Thyroid gland (tissue), 4 donors: ENCODE results near the gene ATP6V0C. TPM values are rescaled to one million over a fixed set of nuclear protein-coding genes. Genes with fewer than 3 reads are reported as not detected.
"Not testable (repeated sequence)": the region's sequence is repeated elsewhere in the genome, so short reads cannot be mapped to it uniquely, and the experiment has no call there.

ENCODE experiments used
- DNase-seq, 2 donors: peaks; one replicate each; pipeline ENCODE4 v3.0.0-alpha.2; 2019
- H3K27ac ChIP-seq, 3 donors: fragments of 200-600 bp; sonication (generic); 1 replicate in 2 of 3; 2 replicates in 1 of 3; pipeline ENCODE4 v1.5.1; 2016 to 2019; ENCODE audit warnings: mild to moderate bottlenecking in 1 of 3, moderate library complexity in 1 of 3
- H3K27me3 ChIP-seq: fragments of 200-600 bp; sonication (generic); one replicate; pipeline ENCODE4 v1.5.1; 2019
- H3K36me3 ChIP-seq, 2 donors: fragments of 200-600 bp; sonication (generic); one replicate each; pipeline ENCODE4 v1.5.1; 2016 to 2019
- H3K4me1 ChIP-seq, 2 donors: fragments of 200-600 bp; sonication (generic); one replicate each; pipeline ENCODE4 v1.5.1; 2017 to 2019
- H3K4me3 ChIP-seq, 3 donors: fragments of 200-600 bp; sonication (generic); replicated peaks in 1 of 3; 1 replicate in 2 of 3; 2 replicates in 1 of 3; pipeline ENCODE4 v1.5.1; 2016; ENCODE audit warnings: mild to moderate bottlenecking in 1 of 3
- H3K9me3 ChIP-seq: fragments of 200-600 bp; sonication (generic); one replicate; pipeline ENCODE4 v1.5.1; 2017
- POLR2A ChIP-seq, 2 donors: fragments of 450-650 bp; IDR thresholded peaks; one replicate each; pipeline ENCODE4 v1.6.1; 2017; ENCODE audit warnings: antibody characterized with exemption in 2 of 2, mild to moderate bottlenecking in 2 of 2, moderate library complexity in 1 of 2
- WGBS, 2 donors: methylation state at CpG; one replicate each; pipeline ENCODE4 v1.1.5; 2017; 5-methylcytosine and 5-hydroxymethylcytosine counted together
- intact Hi-C: fragments of 100-400 bp; cut with DNase I; formaldehyde crosslinking; loops from one replicate; pipeline ENCODE4 v1.15.1; 2023
- total RNA-seq, 4 donors: library from RNA; depleted of rRNA; stranded (reverse); fragments of >200 nt; gene quantifications; one replicate each; pipeline ENCODE4 v1.2.3, GENCODE V29; 2016
- TF ChIP-seq, protein P1 (sequence below), 6 experiments: fragments of 200-600 bp in 3 of 6; fragments of 450-650 bp in 3 of 6; sonication (generic) in 3 of 6; IDR thresholded peaks; one replicate each; pipeline ENCODE4 v1.5.1; 2016 to 2019; ENCODE audit warnings: antibody characterized with exemption in 6 of 6, mild to moderate bottlenecking in 2 of 6, inconsistent platforms in 1 of 6, moderate library complexity in 1 of 6

Gene ATP6V0C
- total RNA-seq, 4 donors from 2014 or later: 33.1 to 62.1 (median 36.3) TPM

GRCh38 chr16:2475413-2476344 is 38.1 kb upstream of the ATP6V0C start:
- Histone ChIP-seq H3K4me3 (peak overlapping the region; percentile 43 to 81 (median 75)), H3K36me3 (no peaks in the 10 kb centered on the region), H3K27me3 (no peaks in the 10 kb centered on the region), H3K4me1 (peaks cover 20 to 53% of the 10 kb centered on the region in 2 donors), H3K9me3 (no peaks in the 10 kb centered on the region), H3K27ac (peak overlapping the region in 1 of 3 donors; percentile 58)
- TF ChIP-seq, protein P1, sequence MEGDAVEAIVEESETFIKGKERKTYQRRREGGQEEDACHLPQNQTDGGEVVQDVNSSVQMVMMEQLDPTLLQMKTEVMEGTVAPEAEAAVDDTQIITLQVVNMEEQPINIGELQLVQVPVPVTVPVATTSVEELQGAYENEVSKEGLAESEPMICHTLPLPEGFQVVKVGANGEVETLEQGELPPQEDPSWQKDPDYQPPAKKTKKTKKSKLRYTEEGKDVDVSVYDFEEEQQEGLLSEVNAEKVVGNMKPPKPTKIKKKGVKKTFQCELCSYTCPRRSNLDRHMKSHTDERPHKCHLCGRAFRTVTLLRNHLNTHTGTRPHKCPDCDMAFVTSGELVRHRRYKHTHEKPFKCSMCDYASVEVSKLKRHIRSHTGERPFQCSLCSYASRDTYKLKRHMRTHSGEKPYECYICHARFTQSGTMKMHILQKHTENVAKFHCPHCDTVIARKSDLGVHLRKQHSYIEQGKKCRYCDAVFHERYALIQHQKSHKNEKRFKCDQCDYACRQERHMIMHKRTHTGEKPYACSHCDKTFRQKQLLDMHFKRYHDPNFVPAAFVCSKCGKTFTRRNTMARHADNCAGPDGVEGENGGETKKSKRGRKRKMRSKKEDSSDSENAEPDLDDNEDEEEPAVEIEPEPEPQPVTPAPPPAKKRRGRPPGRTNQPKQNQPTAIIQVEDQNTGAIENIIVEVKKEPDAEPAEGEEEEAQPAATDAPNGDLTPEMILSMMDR (IDR thresholded peaks at IDR 0.05): no peak
- TF ChIP-seq POLR2A (IDR thresholded peaks at IDR 0.05): no peak
- intact Hi-C loops: no loop called here
- WGBS, 2 donors: 21 to 37% methylated on average over 14 to 15 of the region's 55 CpGs
- peak; percentile 63 to 66 for DNase-seq

DNA sequence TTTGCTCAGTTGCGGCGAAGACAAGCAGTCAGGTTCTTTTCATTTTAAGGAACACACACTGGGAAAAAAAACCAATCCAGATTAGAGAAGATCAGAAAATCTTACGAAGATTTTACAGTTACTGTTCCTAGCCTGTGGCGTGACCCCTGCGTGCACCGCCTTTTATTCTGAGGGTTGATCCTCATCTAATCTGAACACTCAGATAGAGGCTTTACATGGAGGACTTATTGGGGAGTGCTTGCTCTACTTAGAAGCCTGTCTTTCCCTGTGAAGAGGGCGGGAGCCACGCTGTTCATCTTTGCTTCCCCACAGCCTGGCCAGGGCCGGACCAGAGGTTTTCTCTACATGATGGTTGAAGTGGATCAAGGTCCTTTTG is 37.4 kb upstream of the ATP6V0C start:
- Histone ChIP-seq H3K36me3 (no peaks in the 10 kb centered on the region), H3K27me3 (no peaks in the 10 kb centered on the region), H3K27ac (peak overlapping the region in 1 of 3 donors; percentile 58), H3K9me3 (no peaks in the 10 kb centered on the region), H3K4me3 (peak overlapping the region in 1 of 3 donors; percentile 81), H3K4me1 (peaks cover 27 to 53% of the 10 kb centered on the region in 2 donors)
- intact Hi-C loops: no loop called here
- WGBS, 2 donors: 95 to 96% methylated on average over 9 of the region's 9 CpGs
- no peak for DNase-seq
- no peak for TF ChIP-seq POLR2A (IDR thresholded peaks at IDR 0.05)
- TF ChIP-seq, protein P1 (IDR thresholded peaks at IDR 0.05): no peak

GRCh38 chr16:2476741-2477140 is 37.0 kb upstream of the ATP6V0C start:
- TF ChIP-seq POLR2A (IDR thresholded peaks at IDR 0.05): no peak
- TF ChIP-seq, protein P1 (IDR thresholded peaks at IDR 0.05): no peak
- H3K9me3 ChIP-seq: no peaks in the 10 kb centered on the region
- no peak overlapping the region for H3K4me3 ChIP-seq
- H3K27ac ChIP-seq: no peak overlapping the region
- H3K27me3 ChIP-seq: no peaks in the 10 kb centered on the region
- H3K4me1 ChIP-seq: peaks cover 31 to 53% of the 10 kb centered on the region in 2 donors
- intact Hi-C loops: no loop called here
- no peaks in the 10 kb centered on the region for H3K36me3 ChIP-seq
- no peak for DNase-seq
- WGBS, 2 donors: 82 to 85% methylated on average over 3 of the region's 3 CpGs

DNA sequence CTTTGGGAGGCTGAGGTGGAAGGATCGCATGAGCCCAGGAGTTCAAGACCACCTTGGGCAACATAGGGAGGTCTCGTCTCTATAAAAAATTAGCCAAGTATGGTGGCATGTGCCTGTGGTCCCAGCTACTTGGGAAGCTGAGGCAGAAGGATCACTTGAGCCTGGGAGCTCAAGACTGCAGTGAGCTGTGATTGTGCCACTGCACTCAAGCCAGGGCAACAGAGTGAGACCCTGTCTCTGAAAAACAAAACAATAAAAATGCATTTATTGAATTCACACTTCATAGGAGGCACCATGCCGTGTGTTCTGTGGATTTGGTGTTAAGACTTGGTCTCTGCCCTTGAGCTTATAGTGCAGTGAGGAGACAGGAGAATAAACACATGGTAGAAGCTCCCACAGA is 36.4 kb upstream of the ATP6V0C start:
- DNase-seq: no peak
- H3K27me3 ChIP-seq: no peaks in the 10 kb centered on the region
- H3K9me3 ChIP-seq: no peaks in the 10 kb centered on the region
- intact Hi-C loops: no loop called here
- 92 to 94% methylated on average over 3 of the region's 3 CpGs for WGBS, 2 donors
- H3K4me3 ChIP-seq: no peak overlapping the region
- no peak overlapping the region for H3K27ac ChIP-seq
- peaks cover 31 to 53% of the 10 kb centered on the region in 2 donors for H3K4me1 ChIP-seq
- no peaks in the 10 kb centered on the region for H3K36me3 ChIP-seq
- TF ChIP-seq, protein P1 (IDR thresholded peaks at IDR 0.05): no peak
- no peak for TF ChIP-seq POLR2A (IDR thresholded peaks at IDR 0.05)

DNA sequence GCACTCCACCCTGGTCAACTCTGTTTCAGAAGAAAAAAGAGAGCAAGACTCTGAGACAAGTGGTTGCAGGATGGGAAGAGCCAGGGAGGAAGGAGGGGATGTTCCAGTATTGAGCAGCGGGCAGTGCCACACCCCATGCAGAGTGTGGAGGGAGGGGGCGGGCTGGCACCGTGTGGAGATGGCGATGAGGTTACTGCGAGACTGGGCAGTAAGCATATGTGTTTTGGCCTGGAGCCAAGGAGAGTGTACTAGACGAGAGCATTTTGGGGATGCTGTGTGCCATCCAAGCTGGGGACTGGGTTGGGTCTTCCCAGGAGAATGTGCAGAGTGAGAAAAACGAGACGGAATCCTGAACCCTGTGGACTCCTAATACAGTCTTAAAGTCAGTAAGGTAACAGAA is 35.5 kb upstream of the ATP6V0C start:
- Histone ChIP-seq H3K27me3 (no peaks in the 10 kb centered on the region), H3K27ac (no peak overlapping the region), H3K4me3 (no peak overlapping the region), H3K9me3 (no peaks in the 10 kb centered on the region), H3K36me3 (no peaks in the 10 kb centered on the region), H3K4me1 (peaks cover 39 to 61% of the 10 kb centered on the region in 2 donors)
- intact Hi-C loops: no loop called here
- TF ChIP-seq, protein P1 (IDR thresholded peaks at IDR 0.05): no peak
- no peak for TF ChIP-seq POLR2A (IDR thresholded peaks at IDR 0.05)
- 78 to 83% methylated on average over 8 of the region's 8 CpGs for WGBS, 2 donors
- no peak for DNase-seq

DNA sequence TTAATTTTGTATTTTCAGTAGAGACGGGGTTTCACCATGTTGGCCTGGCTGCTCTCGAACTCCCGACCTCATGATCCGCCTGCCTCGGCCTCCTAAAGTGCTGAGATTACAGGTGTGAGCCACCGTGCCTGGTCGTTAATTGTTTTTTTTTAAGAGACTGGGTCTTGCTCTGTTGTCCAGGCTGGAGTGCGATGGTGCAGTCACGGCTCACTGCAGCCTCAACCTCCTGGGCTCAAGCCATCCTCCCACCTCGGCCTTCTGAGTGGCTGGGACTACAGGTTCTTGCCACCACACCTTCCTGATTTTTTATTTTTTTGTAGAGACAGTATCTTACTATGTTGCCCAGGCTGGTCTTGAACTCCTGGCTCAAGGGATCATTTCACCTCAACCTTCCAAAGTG is 33.8 kb upstream of the ATP6V0C start:
- H3K27me3 ChIP-seq, H3K4me3 ChIP-seq, H3K9me3 ChIP-seq, DNase-seq, H3K36me3 ChIP-seq, intact Hi-C loops: not testable (repeated sequence)
- H3K4me1 ChIP-seq: peaks cover 41 to 74% of the 10 kb centered on the region in 2 donors
- H3K27ac ChIP-seq: peak overlapping the region in 2 of 3 donors; percentile 59 to 73
- WGBS, 2 donors: 93 to 96% methylated on average over 10 of the region's 10 CpGs
